DOHH2 (cell line): Measurements from ENCODE around the gene FIGNL2.

Source experiments
- H3F3A ChIP-seq: fragments of 200-600 bp; sonication (generic), shearing (Covaris generic); 2 replicates; pipeline ENCODE4 v1.6.0; 2016; ENCODE audit warnings: antibody characterized with exemption, mild to moderate bottlenecking; ENCODE audit not compliant: control insufficient read depth, insufficient read depth
- H3K27ac ChIP-seq: fragments of 200-600 bp; sonication (generic); 2 replicates; pipeline ENCODE4 v1.5.1; 2014; ENCODE audit warnings: low read depth, mild to moderate bottlenecking, low read length, moderate library complexity
- H3K27me3 ChIP-seq: fragments of 200-600 bp; sonication (generic); 2 replicates; pipeline ENCODE4 v1.6.1; 2014; ENCODE audit warnings: mild to moderate bottlenecking, low read length, mixed read lengths; ENCODE audit not compliant: control insufficient read depth
- H3K36me3 ChIP-seq: fragments of 200-600 bp; sonication (generic); 2 replicates; pipeline ENCODE4 v1.6.1; 2014; ENCODE audit warnings: mild to moderate bottlenecking, low read length, moderate library complexity, mixed read lengths; ENCODE audit not compliant: control insufficient read depth
- H3K4me1 ChIP-seq: fragments of 200-600 bp; sonication (generic); 2 replicates; pipeline ENCODE4 v1.6.1; 2014; ENCODE audit warnings: mild to moderate bottlenecking, low read length, mixed read lengths; ENCODE audit not compliant: control insufficient read depth
- H3K4me2 ChIP-seq: fragments of 200-600 bp; sonication (generic); 2 replicates; pipeline ENCODE4 v1.6.0; 2014; ENCODE audit warnings: mild to moderate bottlenecking, low read length, moderate library complexity
- H3K4me3 ChIP-seq: fragments of 200-600 bp; sonication (generic); 2 replicates; pipeline ENCODE4 v1.5.1; 2014; ENCODE audit warnings: mild to moderate bottlenecking, low read length, mixed read lengths
- H3K79me2 ChIP-seq: fragments of 200-600 bp; sonication (generic); 2 replicates; pipeline ENCODE4 v1.6.1; 2014; ENCODE audit warnings: mild to moderate bottlenecking, low read length, mixed read lengths; ENCODE audit not compliant: control insufficient read depth
- H3K9me2 ChIP-seq: fragments of 200-600 bp; sonication (generic); replicated peaks from 2 replicates; pipeline ENCODE4 v1.6.1; 2014; ENCODE audit warnings: mild to moderate bottlenecking, low read length, mixed read lengths; ENCODE audit not compliant: control insufficient read depth
- H3K9me3 ChIP-seq: fragments of 200-600 bp; sonication (generic); 2 replicates; pipeline ENCODE4 v1.6.1; 2014; ENCODE audit warnings: antibody characterized with exemption, low read length, mixed read lengths; ENCODE audit not compliant: control insufficient read depth, insufficient read depth
- H4K20me1 ChIP-seq: fragments of 200-600 bp; sonication (generic); 2 replicates; pipeline ENCODE4 v1.6.0; 2014; ENCODE audit warnings: low read depth, mild to moderate bottlenecking, antibody characterized with exemption, low read length, moderate library complexity; ENCODE audit not compliant: control insufficient read depth, insufficient read depth
- CTCF ChIP-seq: fragments of 200-600 bp; sonication (generic); IDR thresholded peaks from one replicate; pipeline ENCODE4 v1.5.1; 2014; ENCODE audit warnings: antibody characterized with exemption, mild to moderate bottlenecking, low read depth, low read length; ENCODE audit not compliant: poor library complexity, severe bottlenecking
- EZH2phosphoT487 ChIP-seq: fragments of 200-600 bp; sonication (generic); IDR thresholded peaks from 2 replicates; pipeline ENCODE4 v1.6.1; 2017; ENCODE audit warnings: borderline replicate concordance, mild to moderate bottlenecking, antibody characterized with exemption, low read length, moderate library complexity, mixed read lengths

The FIGNL2 gene

GRCh38 chr12:51829641-51830040, 18.9 kb downstream of the FIGNL2 start:
- no peaks in the 10 kb centered on the region for H3K9me3 ChIP-seq
- H3K36me3 ChIP-seq, result no peaks in the 10 kb centered on the region
- no peak overlapping the region for H3K4me3 ChIP-seq
- H3K4me1 ChIP-seq, result no peaks in the 10 kb centered on the region
- H3K27ac ChIP-seq, result no peak overlapping the region
- TF ChIP-seq EZH2phosphoT487 (no peak), CTCF (no peak)
- no peaks in the 10 kb centered on the region for H4K20me1 ChIP-seq
- H3K79me2 ChIP-seq, result no peaks in the 10 kb centered on the region
- H3K9me2 ChIP-seq, result no peaks in the 10 kb centered on the region
- H3K4me2 ChIP-seq, result no peak overlapping the region
- H3F3A ChIP-seq, result no peaks in the 10 kb centered on the region
- peaks cover 27% of the 10 kb centered on the region for H3K27me3 ChIP-seq

GRCh38 chr12:51829011-51829481, 19.5 kb downstream of the FIGNL2 start:
- H3F3A ChIP-seq, result no peaks in the 10 kb centered on the region
- H3K9me3 ChIP-seq, result no peaks in the 10 kb centered on the region
- no peaks in the 10 kb centered on the region for H3K79me2 ChIP-seq
- H3K27me3 ChIP-seq, result peaks cover 27% of the 10 kb centered on the region
- no peak for TF ChIP-seq CTCF
- no peak for TF ChIP-seq EZH2phosphoT487
- no peaks in the 10 kb centered on the region for H3K9me2 ChIP-seq
- H3K27ac ChIP-seq, result no peak overlapping the region
- no peaks in the 10 kb centered on the region for H3K4me1 ChIP-seq
- no peak overlapping the region for H3K4me2 ChIP-seq
- no peak overlapping the region for H3K4me3 ChIP-seq
- H3K36me3 ChIP-seq, result no peaks in the 10 kb centered on the region
- no peaks in the 10 kb centered on the region for H4K20me1 ChIP-seq

GRCh38 chr12:51827925-51828818, 20.3 kb downstream of the FIGNL2 start:
- Histone ChIP-seq H3K9me2 (no peaks in the 10 kb centered on the region), H4K20me1 (no peaks in the 10 kb centered on the region), H3K36me3 (no peaks in the 10 kb centered on the region), H3K4me3 (no peak overlapping the region), H3K4me1 (no peaks in the 10 kb centered on the region), H3K79me2 (no peaks in the 10 kb centered on the region), H3K9me3 (no peaks in the 10 kb centered on the region), H3K27ac (no peak overlapping the region), H3F3A (no peaks in the 10 kb centered on the region), H3K4me2 (no peak overlapping the region), H3K27me3 (peaks cover 26% of the 10 kb centered on the region)
- TF ChIP-seq EZH2phosphoT487, result no peak
- TF ChIP-seq CTCF, result no peak
